ENCODE results near the gene NPPB. TPM values are rescaled to one million over a fixed set of nuclear protein-coding genes. Genes with fewer than 3 reads are reported as not detected.
A peak's percentile ranks its signal among the peaks of the same experiment; 100 is the strongest.

The NPPB gene
- total RNA-seq, 3 donors from 2014 or later, result not detected

DNA sequence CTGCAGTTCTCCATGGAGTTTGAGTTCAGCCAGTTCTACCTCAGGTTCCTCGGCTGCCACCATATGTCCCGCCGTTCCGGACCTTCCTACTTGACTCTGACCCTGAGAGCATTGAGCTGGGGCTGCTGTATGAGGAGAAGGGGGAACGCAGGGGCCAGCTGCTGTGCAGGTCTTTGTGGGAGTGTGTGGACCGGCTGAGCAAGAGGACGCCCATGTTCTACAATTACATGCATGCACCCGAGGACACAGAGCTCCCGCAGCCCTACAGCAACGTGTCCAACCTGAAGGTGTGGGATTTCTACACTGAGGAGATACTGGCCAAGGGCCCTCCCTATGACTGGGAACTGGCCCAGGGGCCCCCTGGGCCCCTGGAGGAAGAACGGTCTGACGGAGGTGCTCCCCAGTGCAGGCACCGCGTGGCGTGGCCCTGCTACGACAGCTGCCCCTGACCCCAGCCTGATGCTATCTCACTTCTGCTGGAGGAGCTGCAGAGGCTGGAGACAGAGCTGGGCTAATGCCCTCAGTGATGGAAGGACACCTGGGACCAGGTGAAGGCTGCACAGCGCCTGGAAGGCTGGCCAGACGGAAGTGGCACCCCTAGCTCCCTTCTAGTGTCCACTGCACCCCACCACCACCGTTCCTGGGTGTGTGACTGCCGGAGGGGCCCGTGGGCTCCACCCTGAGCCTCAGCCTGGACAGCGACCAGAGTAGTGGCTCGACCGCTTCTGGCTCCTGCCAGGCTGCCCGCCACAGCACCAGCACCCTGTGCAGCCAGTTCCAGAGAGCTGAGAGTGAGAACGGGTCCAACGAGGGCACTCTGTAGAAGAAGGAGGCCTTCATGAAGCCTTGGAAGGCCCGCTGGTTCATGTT, 20.8 kb upstream of the NPPB start:
- no peak for DNase-seq (ENCODE audit: low spot score in 2 of 2)
- Histone ChIP-seq H3K27ac (no peak overlapping the region), H3K27me3 (peaks cover 0 to 5% of the 10 kb centered on the region in 2 donors), H3K9me3 (no peaks in the 10 kb centered on the region), H3K36me3 (no peaks in the 10 kb centered on the region), H3K4me1 (no peaks in the 10 kb centered on the region), H3K4me3 (no peak overlapping the region)
- intact Hi-C loops (cut with DNase I; ENCODE audit: low total_unique reads), result no loop called here
- TF ChIP-seq POLR2A (IDR thresholded peaks at IDR 0.05) (no peak), POLR2AphosphoS5 (IDR thresholded peaks at IDR 0.05) (no peak)
- TF ChIP-seq, protein P1, sequence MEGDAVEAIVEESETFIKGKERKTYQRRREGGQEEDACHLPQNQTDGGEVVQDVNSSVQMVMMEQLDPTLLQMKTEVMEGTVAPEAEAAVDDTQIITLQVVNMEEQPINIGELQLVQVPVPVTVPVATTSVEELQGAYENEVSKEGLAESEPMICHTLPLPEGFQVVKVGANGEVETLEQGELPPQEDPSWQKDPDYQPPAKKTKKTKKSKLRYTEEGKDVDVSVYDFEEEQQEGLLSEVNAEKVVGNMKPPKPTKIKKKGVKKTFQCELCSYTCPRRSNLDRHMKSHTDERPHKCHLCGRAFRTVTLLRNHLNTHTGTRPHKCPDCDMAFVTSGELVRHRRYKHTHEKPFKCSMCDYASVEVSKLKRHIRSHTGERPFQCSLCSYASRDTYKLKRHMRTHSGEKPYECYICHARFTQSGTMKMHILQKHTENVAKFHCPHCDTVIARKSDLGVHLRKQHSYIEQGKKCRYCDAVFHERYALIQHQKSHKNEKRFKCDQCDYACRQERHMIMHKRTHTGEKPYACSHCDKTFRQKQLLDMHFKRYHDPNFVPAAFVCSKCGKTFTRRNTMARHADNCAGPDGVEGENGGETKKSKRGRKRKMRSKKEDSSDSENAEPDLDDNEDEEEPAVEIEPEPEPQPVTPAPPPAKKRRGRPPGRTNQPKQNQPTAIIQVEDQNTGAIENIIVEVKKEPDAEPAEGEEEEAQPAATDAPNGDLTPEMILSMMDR (IDR thresholded peaks at IDR 0.05), result no peak

DNA sequence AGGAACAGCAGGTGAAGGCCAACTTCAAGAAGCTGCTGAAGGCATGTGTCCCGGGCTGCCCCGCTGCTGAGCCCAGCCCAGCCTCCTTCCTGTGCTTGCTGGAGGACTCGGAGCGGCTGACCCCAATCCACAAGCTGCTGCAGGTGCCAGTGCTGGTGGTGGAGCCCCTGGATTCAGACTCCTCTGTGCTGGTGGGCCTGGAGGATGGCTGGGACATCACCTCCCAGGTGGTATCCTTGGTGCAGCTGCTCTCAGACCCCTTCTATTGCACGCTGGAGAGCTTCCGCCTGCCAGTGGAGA, 20.1 kb upstream of the NPPB start:
- no peak for DNase-seq (ENCODE audit: low spot score in 2 of 2)
- TF ChIP-seq, protein P1 (IDR thresholded peaks at IDR 0.05), result no peak
- TF ChIP-seq POLR2AphosphoS5 (IDR thresholded peaks at IDR 0.05), result no peak
- TF ChIP-seq POLR2A (IDR thresholded peaks at IDR 0.05), result no peak
- no peaks in the 10 kb centered on the region for H3K36me3 ChIP-seq
- no peak overlapping the region for H3K4me3 ChIP-seq
- no peaks in the 10 kb centered on the region for H3K9me3 ChIP-seq
- H3K27me3 ChIP-seq, result peaks cover 0 to 8% of the 10 kb centered on the region in 2 donors
- H3K4me1 ChIP-seq, result no peaks in the 10 kb centered on the region
- intact Hi-C loops (cut with DNase I; ENCODE audit: low total_unique reads), result no loop called here
- H3K27ac ChIP-seq, result no peak overlapping the region

DNA sequence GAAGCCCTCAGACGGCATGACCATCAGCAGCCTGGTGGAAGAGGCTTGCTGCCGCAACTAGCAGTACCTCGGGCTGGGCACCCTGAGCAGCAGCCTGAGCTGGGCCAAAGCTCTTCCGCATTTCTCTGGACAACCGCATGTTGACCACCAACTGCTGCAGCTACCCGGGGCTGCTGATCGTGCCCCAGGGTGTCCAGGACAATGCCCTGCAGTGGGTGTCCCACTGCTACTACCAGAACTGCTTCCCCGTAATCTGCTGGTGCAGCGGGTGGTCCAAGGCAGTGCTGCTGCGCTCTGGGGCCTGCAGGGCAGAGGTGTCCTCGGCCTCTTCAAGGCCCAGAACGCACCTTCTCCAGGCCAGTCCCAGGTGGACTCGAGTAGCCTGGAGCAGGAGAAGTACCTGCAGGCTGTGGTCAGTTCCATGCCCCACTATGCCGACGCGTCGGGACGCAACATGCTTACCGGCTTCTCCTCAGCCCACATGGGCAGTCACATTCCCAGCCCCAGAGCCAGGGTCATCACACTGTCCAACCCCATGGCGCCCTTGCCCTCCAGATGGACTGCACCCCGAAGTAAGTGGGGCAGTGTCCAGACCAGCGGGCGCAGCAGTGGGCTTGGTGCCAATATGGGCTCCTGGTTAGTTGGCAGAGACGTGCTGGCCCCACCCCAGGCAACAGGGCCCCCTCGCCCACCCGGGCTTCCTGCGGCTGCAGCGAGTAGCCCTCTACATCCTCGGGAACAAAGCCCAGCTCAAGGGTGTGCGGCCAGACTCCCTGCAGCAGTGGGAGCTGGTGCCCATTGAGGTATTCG, 19.5 kb upstream of the NPPB start:
- intact Hi-C loops (cut with DNase I; ENCODE audit: low total_unique reads), result no loop called here

DNA sequence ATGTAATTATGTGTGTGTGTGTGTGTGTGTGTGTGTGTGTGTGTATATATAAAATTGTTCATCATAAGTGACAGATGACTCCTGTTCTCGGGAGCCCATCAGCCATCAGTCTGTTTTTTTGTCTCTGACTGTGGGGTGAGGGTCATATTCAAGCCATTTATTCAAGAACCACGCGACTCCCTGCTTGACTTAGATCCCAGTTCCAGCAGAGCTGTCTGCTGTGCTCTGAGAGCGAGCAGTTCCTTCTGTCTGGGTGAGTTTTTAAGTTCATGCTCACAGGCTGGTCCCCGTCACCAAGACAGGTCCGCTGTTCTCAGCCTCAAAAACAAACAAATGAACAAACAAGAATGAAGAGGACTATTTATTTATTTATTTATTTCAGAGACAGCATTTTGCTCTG, 18.3 kb upstream of the NPPB start:
- Histone ChIP-seq H3K9me3 (no peaks in the 10 kb centered on the region), H3K4me3 (no peak overlapping the region), H3K4me1 (no peaks in the 10 kb centered on the region), H3K27me3 (peaks cover 0 to 8% of the 10 kb centered on the region in 2 donors), H3K27ac (no peak overlapping the region), H3K36me3 (no peaks in the 10 kb centered on the region)
- TF ChIP-seq, protein P1 (IDR thresholded peaks at IDR 0.05), result no peak
- no peak for DNase-seq (ENCODE audit: low spot score in 2 of 2)
- intact Hi-C loops (cut with DNase I; ENCODE audit: low total_unique reads), result no loop called here

More for the DNA sequence above, 19.5 kb upstream of the NPPB start:
- no peak overlapping the region for H3K4me3 ChIP-seq
- H3K9me3 ChIP-seq, result no peaks in the 10 kb centered on the region
- DNase-seq (ENCODE audit: low spot score in 2 of 2), result no peak
- TF ChIP-seq POLR2AphosphoS5 (IDR thresholded peaks at IDR 0.05), result no peak
- TF ChIP-seq POLR2A (IDR thresholded peaks at IDR 0.05), result no peak
- TF ChIP-seq, protein P1 (IDR thresholded peaks at IDR 0.05), result no peak
- no peaks in the 10 kb centered on the region for H3K4me1 ChIP-seq
- H3K36me3 ChIP-seq, result no peaks in the 10 kb centered on the region
- peaks cover 0 to 8% of the 10 kb centered on the region in 2 donors for H3K27me3 ChIP-seq
- H3K27ac ChIP-seq, result no peak overlapping the region

DNA sequence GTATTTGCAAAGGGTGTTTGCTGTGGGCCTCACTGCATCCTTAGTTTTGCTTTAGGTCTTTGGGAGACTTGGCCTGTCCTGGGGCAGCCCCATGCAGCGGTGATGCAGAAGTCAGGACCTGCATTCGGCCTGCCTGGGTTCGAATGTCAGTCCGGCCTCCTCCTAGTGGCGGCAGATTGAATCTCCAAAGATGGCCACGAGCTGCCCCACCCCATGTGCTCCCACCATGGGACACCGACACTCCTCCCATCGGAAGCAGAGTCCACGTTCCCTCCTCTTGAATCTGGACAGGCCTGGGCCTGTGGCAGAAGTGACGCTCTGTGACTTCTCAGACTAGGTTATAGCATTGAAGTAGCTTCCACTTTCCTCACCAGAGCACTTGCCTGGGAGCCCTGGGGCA, 16.3 kb upstream of the NPPB start:
- H3K27ac ChIP-seq, result peak overlapping the region in 1 of 2 donors; percentile 75
- TF ChIP-seq POLR2AphosphoS5 (IDR thresholded peaks at IDR 0.05) (no peak), POLR2A (IDR thresholded peaks at IDR 0.05) (no peak)
- TF ChIP-seq, protein P1 (IDR thresholded peaks at IDR 0.05), result no peak

More for the DNA sequence above, 16.3 kb upstream of the NPPB start:
- Histone ChIP-seq H3K4me3 (no peak overlapping the region), H3K36me3 (no peaks in the 10 kb centered on the region), H3K4me1 (no peaks in the 10 kb centered on the region), H3K9me3 (no peaks in the 10 kb centered on the region), H3K27me3 (peaks cover 0 to 8% of the 10 kb centered on the region in 2 donors)
- DNase-seq (ENCODE audit: low spot score in 2 of 2), result no peak
- intact Hi-C loops (cut with DNase I; ENCODE audit: low total_unique reads), result no loop called here

Data from breast epithelium (tissue), 4 donors.